ENCODE data around the gene SERPINB12. TPM values are rescaled to one million over a fixed set of nuclear protein-coding genes. Genes with fewer than 3 reads are reported as not detected.
A peak's percentile ranks its signal among the peaks of the same experiment; 100 is the strongest.

Gene SERPINB12
- total RNA-seq, 3 donors from 2014 or later: not detected

DNA sequence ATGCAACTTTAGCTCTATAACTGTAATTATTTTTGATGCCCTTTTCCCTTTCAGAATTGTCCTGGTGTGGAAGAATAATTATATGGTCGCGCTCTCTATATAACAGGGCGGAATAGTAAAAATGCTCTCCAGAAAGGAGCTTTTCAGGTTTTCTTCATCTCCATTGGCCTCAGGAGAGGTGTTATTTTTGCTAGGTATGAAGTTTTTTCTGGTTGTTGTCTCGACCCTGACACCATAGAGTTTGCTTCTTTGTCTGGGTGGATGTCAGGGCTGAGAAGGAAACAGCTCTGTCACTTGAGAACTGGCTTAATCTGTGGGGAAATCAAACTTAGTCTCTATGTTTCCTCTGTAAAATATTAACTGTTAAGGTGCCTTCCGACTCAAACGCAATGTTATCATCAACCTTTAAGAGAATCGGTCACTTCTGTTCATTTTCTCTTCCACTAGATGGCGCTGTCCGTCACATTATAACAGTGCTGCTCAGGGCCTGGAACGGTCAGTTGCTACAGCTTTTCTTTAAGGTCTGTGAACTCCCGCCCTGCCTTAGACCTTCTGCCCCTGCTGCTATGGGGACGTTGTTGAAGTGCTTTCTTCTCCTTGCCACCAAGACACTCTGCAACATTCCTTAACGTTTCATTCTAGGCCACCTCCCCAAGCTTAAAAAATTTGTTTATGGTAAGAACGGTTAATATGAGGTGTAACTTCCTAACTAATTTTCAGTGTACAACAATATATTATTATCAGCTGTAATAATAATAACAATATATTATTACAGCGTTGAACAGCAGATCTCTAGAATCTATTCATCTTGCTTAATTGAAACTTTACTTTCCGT is 23.8 kb upstream of the SERPINB12 start:
- peak in 1 of 2 donors; percentile 30 for DNase-seq (ENCODE audit: low spot score in 2 of 2)
- intact Hi-C loops (cut with DNase I; ENCODE audit: low total_unique reads): no loop called here
- H3K27ac ChIP-seq: no peak overlapping the region
- TF ChIP-seq POLR2AphosphoS5 (IDR thresholded peaks at IDR 0.05): no peak
- TF ChIP-seq, protein P1, sequence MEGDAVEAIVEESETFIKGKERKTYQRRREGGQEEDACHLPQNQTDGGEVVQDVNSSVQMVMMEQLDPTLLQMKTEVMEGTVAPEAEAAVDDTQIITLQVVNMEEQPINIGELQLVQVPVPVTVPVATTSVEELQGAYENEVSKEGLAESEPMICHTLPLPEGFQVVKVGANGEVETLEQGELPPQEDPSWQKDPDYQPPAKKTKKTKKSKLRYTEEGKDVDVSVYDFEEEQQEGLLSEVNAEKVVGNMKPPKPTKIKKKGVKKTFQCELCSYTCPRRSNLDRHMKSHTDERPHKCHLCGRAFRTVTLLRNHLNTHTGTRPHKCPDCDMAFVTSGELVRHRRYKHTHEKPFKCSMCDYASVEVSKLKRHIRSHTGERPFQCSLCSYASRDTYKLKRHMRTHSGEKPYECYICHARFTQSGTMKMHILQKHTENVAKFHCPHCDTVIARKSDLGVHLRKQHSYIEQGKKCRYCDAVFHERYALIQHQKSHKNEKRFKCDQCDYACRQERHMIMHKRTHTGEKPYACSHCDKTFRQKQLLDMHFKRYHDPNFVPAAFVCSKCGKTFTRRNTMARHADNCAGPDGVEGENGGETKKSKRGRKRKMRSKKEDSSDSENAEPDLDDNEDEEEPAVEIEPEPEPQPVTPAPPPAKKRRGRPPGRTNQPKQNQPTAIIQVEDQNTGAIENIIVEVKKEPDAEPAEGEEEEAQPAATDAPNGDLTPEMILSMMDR (IDR thresholded peaks at IDR 0.05): peak; percentile 58 to 78 (median 69)
- H3K27me3 ChIP-seq: peaks cover 0 to 5% of the 10 kb centered on the region in 2 donors
- no peaks in the 10 kb centered on the region for H3K36me3 ChIP-seq
- no peaks in the 10 kb centered on the region for H3K9me3 ChIP-seq
- H3K4me1 ChIP-seq: no peaks in the 10 kb centered on the region
- no peak overlapping the region for H3K4me3 ChIP-seq

DNA sequence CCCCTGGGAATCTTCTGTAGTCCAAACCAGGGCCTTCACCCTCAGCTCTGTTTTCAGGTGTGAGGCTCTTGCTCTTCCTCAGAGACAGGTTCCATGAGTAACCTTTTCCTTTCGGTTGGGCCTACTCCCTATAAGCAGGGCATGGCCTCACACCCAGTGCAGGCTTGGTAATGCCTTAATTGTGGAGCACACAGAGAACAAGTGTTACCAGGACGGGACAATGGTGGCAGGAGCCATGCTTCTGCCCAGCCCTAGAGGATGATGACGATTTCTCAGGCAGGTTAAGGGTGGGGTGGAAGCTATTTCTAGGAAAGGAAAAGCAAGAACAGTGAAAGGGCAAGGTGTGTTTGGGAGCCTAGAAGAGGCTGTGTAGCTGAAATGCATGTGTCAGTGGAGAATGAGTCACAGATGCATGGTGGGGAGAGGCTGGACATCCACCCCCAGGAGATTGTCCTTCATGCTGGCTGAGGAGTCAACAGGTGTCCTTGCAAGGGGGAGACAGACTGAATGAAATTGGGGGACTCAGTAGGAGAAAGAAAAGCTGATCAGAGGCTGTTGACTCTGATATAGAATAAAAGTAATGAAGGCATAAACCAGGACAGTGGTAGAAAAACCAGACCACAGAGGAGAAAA is 22.0 kb upstream of the SERPINB12 start:
- TF ChIP-seq, protein P1 (IDR thresholded peaks at IDR 0.05): no peak
- no peak for TF ChIP-seq POLR2A (IDR thresholded peaks at IDR 0.05)
- no peak for TF ChIP-seq POLR2AphosphoS5 (IDR thresholded peaks at IDR 0.05)
- Histone ChIP-seq H3K36me3 (no peaks in the 10 kb centered on the region), H3K9me3 (no peaks in the 10 kb centered on the region), H3K27me3 (peaks cover 0 to 5% of the 10 kb centered on the region in 2 donors), H3K4me1 (no peaks in the 10 kb centered on the region), H3K4me3 (no peak overlapping the region), H3K27ac (no peak overlapping the region)
- no peak for DNase-seq (ENCODE audit: low spot score in 2 of 2)
- intact Hi-C loops (cut with DNase I; ENCODE audit: low total_unique reads): no loop called here

DNA sequence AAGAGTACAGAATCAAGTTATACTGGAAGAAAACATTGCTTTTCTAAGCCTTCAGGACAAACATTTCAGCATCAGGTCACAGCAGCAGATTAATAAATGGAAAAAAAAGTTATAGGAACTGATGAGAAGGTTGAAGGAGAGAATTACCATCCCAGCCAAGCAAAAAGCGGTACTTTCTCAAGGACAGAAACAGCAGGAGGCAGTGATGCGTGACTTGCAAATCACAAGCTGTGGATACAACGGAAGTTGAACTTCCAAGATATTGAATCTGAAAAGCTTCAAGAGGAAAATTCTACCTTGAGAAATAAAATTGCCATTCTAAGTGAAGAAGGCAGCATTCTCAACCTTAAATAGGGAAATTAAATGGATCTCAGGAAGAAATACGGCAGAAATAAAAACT is 18.5 kb upstream of the SERPINB12 start:
- H3K9me3 ChIP-seq: no peaks in the 10 kb centered on the region
- H3K36me3 ChIP-seq: no peaks in the 10 kb centered on the region
- H3K27ac ChIP-seq: no peak overlapping the region
- no peak for TF ChIP-seq POLR2A (IDR thresholded peaks at IDR 0.05)
- TF ChIP-seq, protein P1 (IDR thresholded peaks at IDR 0.05): no peak
- TF ChIP-seq POLR2AphosphoS5 (IDR thresholded peaks at IDR 0.05): no peak
- no peak overlapping the region for H3K4me3 ChIP-seq
- no peaks in the 10 kb centered on the region for H3K4me1 ChIP-seq
- intact Hi-C loops (cut with DNase I; ENCODE audit: low total_unique reads): no loop called here
- no peaks in the 10 kb centered on the region for H3K27me3 ChIP-seq
- no peak for DNase-seq (ENCODE audit: low spot score in 2 of 2)

DNA sequence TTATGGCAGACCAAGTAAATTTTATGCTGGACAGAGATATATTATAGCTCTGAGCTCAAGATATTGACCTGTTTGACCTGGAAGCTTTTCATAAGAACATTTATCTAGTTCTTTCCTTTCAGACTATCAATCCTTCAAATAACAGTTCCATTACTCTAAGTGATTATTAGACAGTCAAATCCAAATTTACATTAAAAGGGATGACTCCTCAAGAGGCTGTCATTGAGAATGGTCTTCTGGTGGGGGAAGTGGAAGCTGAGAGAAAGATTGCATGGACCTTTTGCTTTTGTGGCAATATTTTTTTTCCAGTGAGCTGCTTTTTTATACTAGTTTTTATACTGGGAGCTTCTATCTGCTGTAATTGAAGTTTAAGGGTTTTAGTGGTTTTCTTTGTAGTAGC is 14.9 kb upstream of the SERPINB12 start:
- intact Hi-C loops (cut with DNase I; ENCODE audit: low total_unique reads): no loop called here
- H3K27me3 ChIP-seq: no peaks in the 10 kb centered on the region

More for the DNA sequence above, 14.9 kb upstream of the SERPINB12 start:
- no peaks in the 10 kb centered on the region for H3K4me1 ChIP-seq
- H3K4me3 ChIP-seq: no peak overlapping the region
- H3K36me3 ChIP-seq: no peaks in the 10 kb centered on the region
- H3K27ac ChIP-seq: no peak overlapping the region
- no peaks in the 10 kb centered on the region for H3K9me3 ChIP-seq
- TF ChIP-seq POLR2AphosphoS5 (IDR thresholded peaks at IDR 0.05): no peak
- TF ChIP-seq, protein P1 (IDR thresholded peaks at IDR 0.05): no peak
- TF ChIP-seq POLR2A (IDR thresholded peaks at IDR 0.05): no peak
- no peak for DNase-seq (ENCODE audit: low spot score in 2 of 2)
